D721Med (cell line): ENCODE measurements around the gene VPS45.
A peak's percentile ranks its signal among the peaks of the same experiment; 100 is the strongest.

ENCODE experiments used
- DNase-seq: peaks from one replicate; pipeline ENCODE4 v3.0.0; 2011; ENCODE audit warnings: low spot score; ENCODE audit not compliant: insufficient read length
- FAIRE-seq: peaks from 2 replicates; lab custom pipeline; 2011; peaks lifted over from hg19 to GRCh38; lab: Jason Lieb, UNC
- TF ChIP-seq, protein P1 (sequence below): IDR thresholded peaks from 2 replicates; pipeline ENCODE4 v1.5.1; 2012; ENCODE audit warnings: mild to moderate bottlenecking, control low read depth; ENCODE audit not compliant: insufficient read depth; ENCODE audit errors: missing control alignments

The VPS45 gene

DNA sequence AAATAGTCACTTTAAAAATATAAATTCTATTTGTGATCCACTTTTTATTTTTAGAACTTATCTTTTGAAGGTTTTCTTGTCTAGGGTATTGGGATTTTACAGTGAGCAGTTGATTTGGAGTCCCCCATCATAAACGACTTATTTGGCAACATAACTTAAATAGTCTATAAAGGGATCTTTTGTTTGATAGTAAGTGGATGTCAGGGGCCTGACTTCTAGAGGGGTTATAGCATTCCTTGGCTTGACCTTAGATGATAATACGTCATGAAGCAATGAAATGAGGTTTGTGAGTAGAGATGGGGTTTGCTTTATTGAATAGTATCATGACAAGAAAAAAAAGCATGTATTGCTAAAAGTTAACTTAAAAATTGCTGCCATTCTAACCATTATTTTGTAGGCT lies 17.8 kb downstream of the VPS45 start:
- FAIRE-seq (no peak), DNase-seq (no peak)
- TF ChIP-seq, protein P1, sequence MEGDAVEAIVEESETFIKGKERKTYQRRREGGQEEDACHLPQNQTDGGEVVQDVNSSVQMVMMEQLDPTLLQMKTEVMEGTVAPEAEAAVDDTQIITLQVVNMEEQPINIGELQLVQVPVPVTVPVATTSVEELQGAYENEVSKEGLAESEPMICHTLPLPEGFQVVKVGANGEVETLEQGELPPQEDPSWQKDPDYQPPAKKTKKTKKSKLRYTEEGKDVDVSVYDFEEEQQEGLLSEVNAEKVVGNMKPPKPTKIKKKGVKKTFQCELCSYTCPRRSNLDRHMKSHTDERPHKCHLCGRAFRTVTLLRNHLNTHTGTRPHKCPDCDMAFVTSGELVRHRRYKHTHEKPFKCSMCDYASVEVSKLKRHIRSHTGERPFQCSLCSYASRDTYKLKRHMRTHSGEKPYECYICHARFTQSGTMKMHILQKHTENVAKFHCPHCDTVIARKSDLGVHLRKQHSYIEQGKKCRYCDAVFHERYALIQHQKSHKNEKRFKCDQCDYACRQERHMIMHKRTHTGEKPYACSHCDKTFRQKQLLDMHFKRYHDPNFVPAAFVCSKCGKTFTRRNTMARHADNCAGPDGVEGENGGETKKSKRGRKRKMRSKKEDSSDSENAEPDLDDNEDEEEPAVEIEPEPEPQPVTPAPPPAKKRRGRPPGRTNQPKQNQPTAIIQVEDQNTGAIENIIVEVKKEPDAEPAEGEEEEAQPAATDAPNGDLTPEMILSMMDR, result no peak

DNA sequence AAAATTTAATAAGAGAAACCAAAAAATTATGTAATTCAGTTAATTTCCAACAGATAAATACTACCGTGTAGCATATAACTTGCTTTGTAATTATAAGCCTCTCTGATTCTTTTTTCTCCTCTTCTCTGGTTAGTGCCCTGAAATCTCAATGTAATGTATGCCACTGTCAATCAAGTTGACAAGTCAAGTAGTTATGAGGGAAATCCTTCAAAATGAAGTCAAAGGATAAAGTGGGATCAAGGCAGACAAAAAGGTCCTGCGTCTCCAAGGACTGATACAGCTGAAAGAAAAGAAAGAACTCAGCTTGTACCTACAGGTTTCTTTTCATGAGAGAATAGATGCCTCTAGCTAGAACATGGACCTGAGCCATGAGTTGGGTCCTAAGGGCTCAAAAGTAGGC lies 19.8 kb downstream of the VPS45 start:
- TF ChIP-seq, protein P1, result no peak
- FAIRE-seq (no peak), DNase-seq (no peak)

DNA sequence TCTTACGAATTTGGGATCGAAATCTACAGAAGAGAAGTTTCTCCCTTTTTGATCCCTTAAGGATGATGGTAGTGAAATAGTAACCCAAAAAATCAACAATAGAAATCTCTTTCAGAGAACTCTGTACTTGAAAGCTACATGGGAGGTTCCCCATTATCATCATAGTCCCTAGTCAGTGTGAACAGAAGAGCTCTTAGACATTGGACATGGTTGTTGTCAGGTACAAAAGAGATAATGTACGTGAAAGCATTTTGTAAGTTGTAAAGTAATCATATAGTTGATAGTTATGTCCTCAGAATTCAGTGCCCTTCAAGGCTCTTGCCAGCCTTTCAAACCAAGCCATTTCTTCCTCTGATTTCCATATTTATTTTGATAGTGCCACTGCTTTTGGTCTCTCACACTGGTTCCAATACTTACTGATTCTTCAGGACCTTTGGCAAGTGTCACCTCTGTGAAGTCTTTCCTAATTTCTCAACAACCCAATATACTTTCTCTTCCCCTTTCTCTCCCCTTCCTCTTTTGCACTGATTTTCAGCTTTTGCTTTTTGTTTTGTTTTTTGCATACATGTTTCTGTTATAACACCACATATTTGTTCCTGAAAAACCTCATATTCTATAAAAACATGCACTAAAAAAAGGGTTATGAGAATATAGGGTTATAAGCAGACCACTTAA lies 22.4 kb downstream of the VPS45 start:
- TF ChIP-seq, protein P1, result no peak
- DNase-seq (no peak), FAIRE-seq (peak; percentile 21)

DNA sequence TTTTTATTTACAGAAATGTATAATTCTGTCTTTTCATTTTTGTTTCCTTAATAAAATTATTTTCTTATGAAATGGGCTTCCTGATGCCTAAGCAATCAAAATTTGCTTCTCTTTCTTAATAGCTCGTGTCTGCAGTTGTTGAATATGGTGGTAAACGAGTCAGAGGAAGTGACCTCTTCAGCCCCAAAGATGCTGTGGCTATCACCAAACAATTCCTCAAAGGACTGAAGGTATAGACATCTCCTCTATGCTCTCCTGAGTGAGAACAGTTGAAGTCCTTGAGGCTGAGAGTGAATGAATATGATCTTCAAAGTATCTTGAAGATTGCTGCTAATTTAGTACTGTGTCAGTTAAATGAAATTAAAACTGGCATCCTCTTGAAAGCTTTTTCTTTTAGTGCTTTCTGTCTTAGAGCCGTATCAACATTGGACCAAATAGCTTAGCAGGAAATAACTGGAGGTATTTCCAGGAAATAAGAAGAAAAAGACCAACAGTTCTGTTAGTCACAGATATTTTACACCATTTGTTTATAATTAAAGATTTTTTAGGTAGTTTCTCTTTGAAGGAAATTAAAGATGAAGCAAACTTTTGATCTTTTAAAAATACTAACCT lies 24.7 kb downstream of the VPS45 start:
- peak; percentile 56 for FAIRE-seq

DNA sequence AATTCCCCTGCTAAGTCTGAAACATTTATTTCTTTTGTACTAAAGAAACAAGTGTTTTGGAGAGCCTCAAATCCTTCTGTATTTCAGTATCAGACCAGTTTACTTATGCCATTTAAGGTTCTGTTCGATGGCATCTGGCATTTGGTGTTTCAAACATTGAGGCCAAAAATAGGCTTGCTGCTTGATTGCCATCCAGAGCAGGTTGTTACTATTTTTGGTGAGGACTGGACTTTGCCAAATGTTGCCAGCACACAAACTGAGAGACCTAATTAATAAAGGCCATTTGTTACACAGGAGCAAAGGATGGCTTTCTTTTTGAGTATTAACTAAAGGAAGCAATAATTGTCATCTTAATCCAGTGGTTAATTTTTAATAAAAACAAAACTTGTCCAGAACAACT lies 26.2 kb downstream of the VPS45 start:
- FAIRE-seq (no peak), DNase-seq (no peak)
- TF ChIP-seq, protein P1, result no peak

More for the DNA sequence above, 24.7 kb downstream of the VPS45 start:
- TF ChIP-seq, protein P1, result no peak
- DNase-seq, result no peak

DNA sequence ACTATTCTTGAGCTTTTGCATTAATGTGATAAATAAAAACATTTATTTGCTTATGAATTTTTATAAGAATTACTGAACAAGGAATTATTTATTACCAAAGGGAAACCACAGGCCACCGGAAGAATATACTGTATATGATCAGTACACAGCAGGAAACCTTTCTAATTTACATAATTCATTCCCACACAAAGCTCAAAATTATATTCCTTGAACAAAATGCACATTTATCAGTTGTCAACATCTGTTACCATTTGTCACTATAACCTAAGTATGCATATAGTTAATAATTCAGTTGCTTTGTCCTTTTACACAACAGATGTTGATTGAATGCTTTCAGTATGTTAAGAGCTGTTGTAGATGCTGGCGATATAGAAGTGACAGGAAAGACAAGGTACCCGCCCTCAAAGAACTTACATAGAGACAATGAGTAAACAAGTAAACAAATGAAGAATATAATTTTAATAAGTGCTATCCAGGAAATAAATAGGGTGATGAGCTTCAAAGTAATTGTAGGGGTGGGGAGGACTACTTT lies 27.2 kb downstream of the VPS45 start:
- FAIRE-seq, result no peak
- no peak for DNase-seq
- TF ChIP-seq, protein P1, result no peak

DNA sequence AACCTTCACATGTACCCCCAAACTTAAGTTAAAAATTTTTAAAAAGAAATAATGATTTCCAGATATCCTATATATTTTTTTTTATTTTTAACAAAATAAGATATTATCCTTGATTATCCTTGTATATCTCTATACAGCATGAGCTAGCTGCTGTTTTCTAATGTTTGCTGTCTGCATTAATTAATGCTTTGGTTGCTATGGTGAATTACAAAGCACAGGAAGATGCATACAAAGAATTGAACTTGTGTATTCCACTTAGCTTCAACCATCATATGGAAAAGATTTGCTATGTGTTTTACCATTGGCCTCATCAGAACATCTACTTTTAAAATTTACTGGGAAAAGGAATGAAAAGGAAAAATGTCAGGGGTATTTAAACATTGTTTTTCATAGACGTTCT lies 35.4 kb downstream of the VPS45 start:
- TF ChIP-seq, protein P1, result no peak
- FAIRE-seq, result no peak
- no peak for DNase-seq
